NCI-H345 treated with DMSO at 0.1 percent for 48 hours (cell line): ENCODE results near the gene CNIH1.
"Not testable (repeated sequence)": the region's sequence is repeated elsewhere in the genome, so short reads cannot be mapped to it uniquely, and the experiment has no call there.

Experiments used
- DNase-seq: peaks from one replicate; lab custom pipeline; 2025; ENCODE audit not compliant: unreplicated experiment; lab: John Stamatoyannopoulos, UW

Gene CNIH1

GRCh38 chr14:54383835-54384234 is 57.3 kb downstream of the CNIH1 start:
- no peak for DNase-seq

GRCh38 chr14:54381821-54382220 is 59.4 kb downstream of the CNIH1 start:
- no peak for DNase-seq

GRCh38 chr14:54380558-54380957 is 60.6 kb downstream of the CNIH1 start:
- not testable (repeated sequence) for DNase-seq

GRCh38 chr14:54378893-54379292 is 62.3 kb downstream of the CNIH1 start:
- DNase-seq, result not testable (repeated sequence)

- no peak for DNase-seq
These were observed 63.7 kb downstream of the CNIH1 start for GRCh38 chr14:54377501-54377900.

- no peak for DNase-seq
These were observed 66.9 kb downstream of the CNIH1 start for GRCh38 chr14:54374117-54374884.
